Suprapubic skin (tissue), 4 donors: ENCODE measurements around the gene PPP1R10. TPM values are rescaled to one million over a fixed set of nuclear protein-coding genes. Genes with fewer than 3 reads are reported as not detected.
A peak's percentile ranks its signal among the peaks of the same experiment; 100 is the strongest.

Experiments used
- DNase-seq, 2 donors: peaks; one replicate each; pipeline ENCODE4 v3.0.0-alpha.2; 2019; ENCODE audit warnings: low spot score in 2 of 2
- H3K27ac ChIP-seq: fragments of 200-600 bp; sonication (generic); one replicate; pipeline ENCODE4 v1.5.1; 2019
- H3K27me3 ChIP-seq: fragments of 200-600 bp; sonication (generic); one replicate; pipeline ENCODE4 v1.5.1; 2019
- H3K36me3 ChIP-seq: fragments of 200-600 bp; sonication (generic); one replicate; pipeline ENCODE4 v1.5.1; 2019
- H3K4me1 ChIP-seq: fragments of 200-600 bp; sonication (generic); one replicate; pipeline ENCODE4 v1.5.1; 2019
- H3K4me3 ChIP-seq: fragments of 200-600 bp; sonication (generic); one replicate; pipeline ENCODE4 v1.5.1; 2019; ENCODE audit warnings: mild to moderate bottlenecking
- H3K9me3 ChIP-seq: fragments of 200-600 bp; sonication (generic); one replicate; pipeline ENCODE4 v1.5.1; 2019
- CTCF ChIP-seq, 2 donors: fragments of 200-600 bp in 1 of 2; fragments of 450-650 bp in 1 of 2; sonication (generic) in 1 of 2; IDR thresholded peaks; one replicate each; pipeline ENCODE4 v1.5.1; 2016 to 2019; ENCODE audit warnings: antibody characterized with exemption in 2 of 2, mild to moderate bottlenecking in 1 of 2, moderate library complexity in 1 of 2
- EP300 ChIP-seq: sonication (generic); formaldehyde crosslinking; IDR thresholded peaks from one replicate; pipeline ENCODE4 v1.6.1; 2017; ENCODE audit warnings: antibody characterized with exemption
- POLR2A ChIP-seq, 2 donors: fragments of 450-650 bp; IDR thresholded peaks; one replicate each; pipeline ENCODE4 v1.6.1; 2017; ENCODE audit warnings: antibody characterized with exemption in 2 of 2, mild to moderate bottlenecking in 2 of 2, moderate library complexity in 2 of 2
- POLR2AphosphoS5 ChIP-seq, 3 donors: sonication (generic); formaldehyde crosslinking; IDR thresholded peaks; one replicate each; pipeline ENCODE4 v1.6.1; 2017; ENCODE audit warnings: antibody characterized with exemption in 3 of 3
- WGBS: methylation state at CpG from one replicate; pipeline ENCODE4 v1.1.5; 2018; 5-methylcytosine and 5-hydroxymethylcytosine counted together
- total RNA-seq, 4 donors: library from RNA; depleted of rRNA; stranded (reverse); fragments of >200 nt; gene quantifications; one replicate each; pipeline ENCODE4 v1.1.0, GENCODE V29; 2016

PPP1R10 gene
- total RNA-seq, 4 donors from 2014 or later, result 27.2 to 68.2 (median 46.7) TPM

GRCh38 chr6:30560930-30561329, 56.1 kb downstream of the PPP1R10 start:
- Histone ChIP-seq H3K9me3 (no peaks in the 10 kb centered on the region), H3K36me3 (peaks cover 18% of the 10 kb centered on the region), H3K4me1 (peaks cover 14% of the 10 kb centered on the region), H3K27me3 (no peaks in the 10 kb centered on the region), H3K27ac (no peak overlapping the region), H3K4me3 (no peak overlapping the region)
- 92% methylated on average over 3 of the region's 3 CpGs for WGBS
- TF ChIP-seq POLR2AphosphoS5 (IDR thresholded peaks at IDR 0.05), result no peak
- no peak for DNase-seq

- H3K27me3 ChIP-seq, result no peaks in the 10 kb centered on the region
- DNase-seq, result no peak
- peaks cover 26% of the 10 kb centered on the region for H3K36me3 ChIP-seq
- no peak for TF ChIP-seq POLR2A (IDR thresholded peaks at IDR 0.05)
- no peak for TF ChIP-seq CTCF (IDR thresholded peaks at IDR 0.05)
- no peak for TF ChIP-seq POLR2AphosphoS5 (IDR thresholded peaks at IDR 0.05)
- H3K9me3 ChIP-seq, result no peaks in the 10 kb centered on the region
- under 1% methylated on average over 6 of the region's 6 CpGs for WGBS
- H3K27ac ChIP-seq, result peak overlapping the region; percentile 96
- peaks cover 29% of the 10 kb centered on the region for H3K4me1 ChIP-seq
- H3K4me3 ChIP-seq, result peak overlapping the region; percentile 85
Measured at GRCh38 chr6:30557683-30557981, 59.4 kb downstream of the PPP1R10 start.

- H3K4me1 ChIP-seq, result peaks cover 29% of the 10 kb centered on the region
- peak; percentile 94 to 95 for DNase-seq
- TF ChIP-seq POLR2AphosphoS5 (IDR thresholded peaks at IDR 0.05) (peak in 1 of 3 donors; percentile 67), EP300 (no peak), POLR2A (IDR thresholded peaks at IDR 0.05) (peak in 1 of 2 donors; percentile 42)
- H3K9me3 ChIP-seq, result no peaks in the 10 kb centered on the region
- peak within 1 kb of the TSS; percentile 96 for H3K27ac ChIP-seq
- peaks cover 26% of the 10 kb centered on the region for H3K36me3 ChIP-seq
- H3K27me3 ChIP-seq, result no peaks in the 10 kb centered on the region
- peak within 1 kb of the TSS; percentile 85 for H3K4me3 ChIP-seq
- WGBS, result 2% methylated on average over 33 of the region's 42 CpGs
Measured at GRCh38 chr6:30556906-30557682, 59.9 kb downstream of the PPP1R10 start, which contains the start of gene PRR3. PRR3 (plus strand) TSS chr6:30557295; CDS start chr6:30557345, 50 bp downstream.

- H3K36me3 ChIP-seq, result peaks cover 29% of the 10 kb centered on the region
- H3K27ac ChIP-seq, result peak within 1 kb of the TSS; percentile 96
- no peaks in the 10 kb centered on the region for H3K9me3 ChIP-seq
- no peaks in the 10 kb centered on the region for H3K27me3 ChIP-seq
- under 1% methylated on average over 25 of the region's 71 CpGs for WGBS
- DNase-seq, result peak; percentile 98
- TF ChIP-seq EP300 (no peak), POLR2AphosphoS5 (IDR thresholded peaks at IDR 0.05) (peak; percentile 14 to 90 (median 82)), CTCF (IDR thresholded peaks at IDR 0.05) (no peak), POLR2A (IDR thresholded peaks at IDR 0.05) (peak; percentile 4 to 58)
- peak within 1 kb of the TSS; percentile 85 for H3K4me3 ChIP-seq
- H3K4me1 ChIP-seq, result peaks cover 29% of the 10 kb centered on the region
Measured at GRCh38 chr6:30556066-30556905, 60.8 kb downstream of the PPP1R10 start, which contains the start of gene GNL1. GNL1 (minus strand) TSS chr6:30556489; CDS start chr6:30556203, 286 bp downstream.

- peak overlapping the region; percentile 96 for H3K27ac ChIP-seq
- H3K4me3 ChIP-seq, result peak overlapping the region; percentile 85
- TF ChIP-seq CTCF (IDR thresholded peaks at IDR 0.05), result no peak
- no peak for TF ChIP-seq POLR2AphosphoS5 (IDR thresholded peaks at IDR 0.05)
- no peak for TF ChIP-seq EP300
- no peak for TF ChIP-seq POLR2A (IDR thresholded peaks at IDR 0.05)
- DNase-seq, result no peak
- WGBS, result 0% methylated on average over 13 of the region's 15 CpGs
- no peaks in the 10 kb centered on the region for H3K9me3 ChIP-seq
- H3K27me3 ChIP-seq, result no peaks in the 10 kb centered on the region
- peaks cover 29% of the 10 kb centered on the region for H3K4me1 ChIP-seq
- H3K36me3 ChIP-seq, result peaks cover 34% of the 10 kb centered on the region
Measured at GRCh38 chr6:30555816-30556065, 61.3 kb downstream of the PPP1R10 start.
